ENCODE results near the gene SLC25A19.
A peak's percentile ranks its signal among the peaks of the same experiment; 100 is the strongest.
"Not testable (repeated sequence)": the region's sequence is repeated elsewhere in the genome, so short reads cannot be mapped to it uniquely, and the experiment has no call there.

SLC25A19 gene

DNA sequence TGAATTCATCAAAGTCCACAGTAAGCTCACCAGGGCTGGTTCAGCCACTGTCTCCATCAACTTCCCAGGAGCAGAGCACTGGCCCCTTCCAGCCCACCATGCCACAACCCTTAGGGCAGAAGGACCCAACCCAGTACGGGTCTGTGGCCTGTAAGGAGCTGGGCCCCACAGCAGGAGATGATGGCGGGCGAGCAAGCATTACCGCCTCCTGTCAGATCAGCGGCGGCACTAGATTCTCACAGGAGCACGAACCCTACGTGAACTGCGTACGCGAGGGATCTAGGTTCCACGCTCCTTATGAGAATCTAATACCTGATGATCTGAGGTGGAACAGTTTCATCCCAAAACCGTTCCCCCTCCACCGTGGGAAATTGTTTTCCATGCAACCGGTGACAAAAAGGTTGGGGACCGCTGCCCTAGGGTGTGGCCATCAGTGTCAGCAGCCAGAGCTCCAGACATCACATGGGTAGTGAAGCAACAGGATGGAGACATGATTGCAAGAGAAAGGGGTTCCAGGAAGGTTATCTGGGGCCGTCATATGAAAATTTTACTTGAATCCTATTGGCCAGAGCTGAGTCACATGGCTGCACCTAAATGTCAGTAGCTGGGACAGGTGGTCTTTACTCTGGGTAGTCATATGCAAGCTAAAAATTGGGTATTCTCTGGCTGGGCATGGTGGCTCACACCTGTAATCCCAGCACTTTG lies 12.4 kb upstream of the SLC25A19 start:
- DNase-seq (ENCODE audit: low spot score), result no peak

DNA sequence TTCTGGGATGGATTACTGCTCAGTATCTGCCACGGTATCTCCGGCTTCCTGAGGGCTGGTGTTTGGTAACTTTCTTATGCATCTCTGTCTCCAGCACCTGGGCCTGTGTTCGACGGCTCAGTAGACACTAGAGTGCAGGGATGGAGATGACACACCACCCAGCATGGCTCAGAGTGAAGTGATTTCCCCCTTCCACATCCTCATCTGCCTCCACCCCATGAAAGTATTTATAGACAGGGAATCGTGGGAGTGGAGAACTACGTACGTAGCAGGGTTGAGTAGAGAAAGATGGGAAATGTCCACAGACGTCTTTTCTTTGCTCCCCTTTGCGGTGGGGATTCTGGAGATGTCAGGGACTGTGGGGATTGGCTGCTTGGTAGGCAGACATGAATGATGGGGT lies 11.8 kb upstream of the SLC25A19 start:
- no peak for DNase-seq (ENCODE audit: low spot score)

DNA sequence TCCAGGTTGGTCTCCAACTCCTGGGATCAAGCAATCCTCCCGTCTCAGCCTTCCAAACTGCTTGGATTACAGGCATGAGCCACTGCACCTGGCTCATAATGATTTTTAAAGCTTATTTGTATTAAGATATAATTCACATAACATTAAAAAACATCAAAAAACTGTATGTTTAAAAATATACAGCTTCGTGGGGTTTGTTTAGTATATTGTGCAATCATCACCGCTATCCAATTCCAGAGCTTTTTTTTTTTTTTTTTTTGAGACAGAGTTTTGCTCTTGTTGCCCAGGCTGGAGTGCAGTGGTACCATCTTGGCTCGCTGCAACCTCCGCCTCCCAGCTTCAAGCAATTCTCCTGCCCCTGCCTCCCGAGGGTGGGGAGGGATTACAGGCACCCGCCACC lies 11.0 kb upstream of the SLC25A19 start:
- no peak for DNase-seq (ENCODE audit: low spot score)

DNA sequence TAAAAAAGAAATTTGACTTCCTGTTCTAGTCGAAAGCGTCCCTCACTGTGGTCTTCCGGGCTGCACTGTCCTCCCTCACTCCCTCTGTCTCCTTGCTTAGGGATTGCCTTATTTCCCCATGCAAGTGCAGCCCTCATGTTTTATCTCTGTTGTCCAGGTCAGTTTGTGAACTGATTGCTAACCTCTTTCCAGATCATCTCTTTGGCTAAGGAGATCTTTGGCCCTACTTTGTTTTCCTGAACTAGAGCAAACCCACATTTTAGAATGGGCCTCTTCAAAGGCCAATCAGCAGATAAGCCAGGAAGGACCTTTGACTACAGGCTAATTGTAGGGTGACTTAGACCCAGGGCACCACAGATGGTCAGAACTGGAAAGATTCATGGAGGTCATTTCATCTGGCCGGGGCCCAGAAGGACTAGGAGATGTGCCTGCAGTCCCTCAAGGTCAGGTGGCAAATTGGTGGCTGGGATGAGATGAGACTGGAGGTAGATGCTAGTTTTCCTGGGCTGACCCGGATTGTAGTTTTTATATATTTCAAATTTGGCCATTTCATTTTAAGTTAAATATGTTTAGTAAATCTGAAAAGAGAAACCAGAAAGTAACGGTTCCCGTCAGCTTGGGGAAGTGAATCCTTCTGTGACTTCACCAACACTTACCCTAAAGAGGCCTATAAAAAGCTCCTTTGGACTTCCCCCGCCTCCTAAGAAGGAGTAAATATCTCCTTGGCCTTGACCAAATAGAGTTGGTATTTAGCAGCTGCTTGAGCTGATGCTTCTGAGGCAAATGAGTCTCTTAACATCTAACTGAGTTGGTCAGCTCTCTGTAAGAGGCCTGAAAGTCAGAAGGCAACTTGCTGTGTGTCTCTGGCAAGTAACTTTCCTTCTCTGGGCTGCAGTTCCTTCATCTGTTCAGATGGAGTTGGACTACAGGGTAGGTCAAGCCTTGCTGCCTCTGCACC lies 6.2 kb upstream of the SLC25A19 start:
- DNase-seq (ENCODE audit: low spot score), result no peak

DNA sequence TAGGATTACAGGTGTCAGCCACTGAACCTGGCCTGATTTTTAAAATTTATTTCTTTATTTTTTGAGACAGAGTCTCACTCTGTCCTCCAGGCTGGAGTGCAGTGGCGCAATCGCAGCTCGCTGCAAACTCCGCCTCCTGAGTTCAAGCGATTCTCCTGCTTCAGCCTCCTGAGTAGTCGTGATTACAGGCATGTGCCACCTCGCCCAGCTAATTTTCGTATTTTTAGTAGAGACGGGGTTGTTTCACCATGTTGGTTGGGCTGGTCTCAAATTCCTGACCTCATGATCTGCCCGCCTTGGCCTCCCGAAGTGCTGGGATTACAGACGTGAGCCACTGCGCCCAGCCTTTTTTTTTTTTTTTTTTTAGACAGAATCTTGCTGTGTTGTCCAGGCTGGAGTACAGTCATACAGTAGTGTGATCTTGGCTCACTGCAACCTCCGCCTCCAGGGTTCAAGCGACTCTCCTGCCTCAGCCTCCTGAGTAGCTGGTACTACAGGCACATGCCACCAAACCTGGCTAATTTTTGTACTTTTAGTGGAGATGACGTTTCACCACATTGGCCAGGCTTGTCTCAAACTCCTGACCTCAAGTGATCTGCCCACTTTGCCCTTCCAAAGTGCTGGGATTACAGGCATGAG lies 3.7 kb upstream of the SLC25A19 start:
- DNase-seq (ENCODE audit: low spot score), result not testable (repeated sequence)

DNA sequence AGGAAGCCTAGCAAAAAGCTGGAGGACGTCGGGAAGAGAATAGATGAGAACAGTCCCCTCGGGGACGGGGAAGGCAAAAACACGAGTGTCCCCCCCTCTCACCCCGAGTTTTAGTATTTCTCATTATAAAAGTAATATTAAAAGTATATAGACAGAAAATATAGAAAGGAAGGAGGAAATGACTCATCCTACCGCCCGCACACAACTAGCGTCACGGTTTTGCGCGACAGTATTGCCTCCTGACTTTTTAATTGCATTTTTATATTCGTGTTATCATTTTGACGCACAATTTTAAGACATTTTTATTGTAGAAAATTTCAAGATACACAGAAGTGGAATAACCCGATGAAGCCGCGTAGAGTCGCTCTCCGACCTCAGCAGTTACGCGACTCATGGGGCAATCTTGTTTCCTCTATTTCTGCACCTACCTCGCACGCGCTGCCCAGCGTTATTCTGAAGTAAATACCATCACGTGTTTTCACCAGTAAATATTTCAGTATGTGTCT lies 652 bp upstream of the SLC25A19 start:
- DNase-seq (ENCODE audit: low spot score), result peak; percentile 83

DNA sequence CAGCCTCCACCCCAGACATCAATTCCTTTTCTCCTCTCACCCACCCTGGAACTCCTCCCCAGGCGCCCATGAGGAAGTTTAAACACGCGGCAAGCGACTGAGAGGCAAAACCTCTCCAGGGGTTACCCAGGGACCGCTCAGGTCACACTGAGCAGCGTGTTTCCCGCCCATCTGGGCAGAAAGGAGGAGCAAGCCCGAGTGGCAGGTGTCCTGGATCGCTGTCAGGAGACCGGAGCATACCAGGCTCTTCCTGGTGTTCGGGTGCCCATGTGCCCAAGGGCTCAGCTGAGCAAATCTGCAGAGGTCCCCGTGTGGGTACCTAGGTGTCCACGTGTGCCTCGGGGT lies 491 bp downstream of the SLC25A19 start:
- peak; percentile 54 for DNase-seq (ENCODE audit: low spot score)

DNA sequence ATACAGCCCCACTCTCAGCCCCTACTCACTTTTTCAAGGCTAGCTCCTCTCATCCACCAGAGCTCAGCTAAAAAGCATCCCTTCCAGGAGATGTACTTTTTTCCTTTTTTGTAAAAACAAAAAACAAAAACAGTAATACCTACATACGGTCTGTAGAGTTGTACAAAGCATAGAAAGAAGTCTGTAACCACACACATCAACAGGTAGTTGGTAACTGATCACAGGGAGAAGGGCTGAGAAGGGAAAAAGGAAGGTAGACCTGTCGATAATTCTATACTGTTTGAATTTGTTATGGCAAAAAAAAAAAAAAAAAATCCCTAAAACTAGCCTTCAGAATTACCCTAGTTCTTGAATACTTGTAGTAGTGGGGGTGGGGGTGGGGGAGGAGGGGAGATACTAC lies 874 bp downstream of the SLC25A19 start:
- DNase-seq (ENCODE audit: low spot score), result no peak

DNA sequence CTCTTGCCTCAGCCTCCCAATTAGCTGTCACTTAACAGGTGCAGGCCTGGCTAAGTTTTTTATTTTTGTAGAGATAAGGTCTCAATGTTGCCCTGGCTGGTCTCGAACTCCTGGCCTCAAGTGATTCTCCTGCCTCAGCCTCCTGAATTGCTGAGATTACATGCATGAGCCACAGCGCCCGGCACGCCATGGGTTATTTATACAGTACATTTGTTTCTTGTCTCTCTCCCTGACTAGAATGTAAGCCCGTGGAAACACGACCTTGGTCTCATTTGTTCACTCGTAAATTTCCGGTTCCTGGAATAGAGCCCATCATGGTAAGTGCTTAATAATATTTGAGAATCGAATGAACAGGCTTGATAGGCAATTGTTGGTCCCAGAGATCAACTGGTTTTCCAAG lies 2.0 kb downstream of the SLC25A19 start:
- no peak for DNase-seq (ENCODE audit: low spot score)

DNA sequence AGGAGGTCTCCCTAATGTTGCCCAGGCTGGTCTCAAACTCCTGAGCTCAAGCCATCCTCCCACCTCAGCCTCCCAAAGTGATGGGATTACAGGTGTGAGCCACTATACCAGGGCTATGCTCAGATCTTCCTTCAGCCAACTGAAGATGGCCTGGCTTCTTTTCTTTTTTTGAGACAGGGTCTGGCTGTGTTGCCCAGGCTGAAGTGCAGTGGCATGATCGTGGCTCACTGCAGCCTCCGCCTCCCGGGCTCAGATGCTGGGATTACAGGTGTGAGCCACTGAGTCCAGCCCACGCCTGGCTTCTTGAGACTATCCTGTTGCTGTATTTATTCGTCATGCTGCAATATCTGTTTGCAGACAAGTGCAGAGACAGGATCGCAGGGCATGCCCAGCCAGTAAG lies 4.1 kb downstream of the SLC25A19 start:
- DNase-seq (ENCODE audit: low spot score), result no peak

DNA sequence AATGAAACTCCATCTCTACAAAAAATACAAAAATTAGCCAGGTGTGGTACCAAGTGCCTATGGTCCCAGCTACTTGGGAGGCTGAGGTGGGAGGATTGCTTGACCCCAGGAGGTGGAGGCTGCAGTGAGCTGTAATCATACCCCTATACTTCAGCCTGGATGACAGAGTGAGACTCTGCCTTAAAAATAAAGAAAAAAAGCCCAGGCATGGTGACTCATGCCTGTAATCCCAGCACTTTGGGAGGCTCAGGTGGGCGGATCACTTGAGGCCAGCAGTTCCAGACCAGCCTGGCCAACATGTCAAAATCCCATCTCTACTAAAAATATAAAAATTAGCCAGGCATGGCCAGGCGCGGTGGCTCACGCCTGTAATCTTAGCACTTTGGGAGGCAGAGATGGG lies 9.0 kb downstream of the SLC25A19 start:
- not testable (repeated sequence) for DNase-seq (ENCODE audit: low spot score)

DNA sequence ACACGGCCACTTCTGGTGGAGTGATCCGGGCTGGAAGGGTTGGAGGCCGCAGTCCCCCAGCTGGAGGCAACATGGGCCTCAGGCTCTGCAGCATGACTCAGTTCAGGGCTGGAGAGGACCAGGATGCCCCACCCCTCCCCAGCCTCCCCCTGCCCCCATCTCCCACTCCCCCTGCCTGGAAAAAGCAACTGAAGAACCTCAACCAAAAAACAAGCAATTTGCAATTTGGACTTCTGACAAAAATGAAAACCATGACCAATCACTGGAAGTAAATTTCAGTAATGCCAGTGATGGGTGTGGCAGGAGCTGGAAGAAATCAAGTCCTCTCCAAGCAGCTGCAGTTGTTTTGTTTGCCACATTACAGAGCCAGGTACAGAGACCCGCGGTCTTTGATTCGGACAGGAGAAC lies 11.6 kb downstream of the SLC25A19 start:
- DNase-seq (ENCODE audit: low spot score), result no peak

DNA sequence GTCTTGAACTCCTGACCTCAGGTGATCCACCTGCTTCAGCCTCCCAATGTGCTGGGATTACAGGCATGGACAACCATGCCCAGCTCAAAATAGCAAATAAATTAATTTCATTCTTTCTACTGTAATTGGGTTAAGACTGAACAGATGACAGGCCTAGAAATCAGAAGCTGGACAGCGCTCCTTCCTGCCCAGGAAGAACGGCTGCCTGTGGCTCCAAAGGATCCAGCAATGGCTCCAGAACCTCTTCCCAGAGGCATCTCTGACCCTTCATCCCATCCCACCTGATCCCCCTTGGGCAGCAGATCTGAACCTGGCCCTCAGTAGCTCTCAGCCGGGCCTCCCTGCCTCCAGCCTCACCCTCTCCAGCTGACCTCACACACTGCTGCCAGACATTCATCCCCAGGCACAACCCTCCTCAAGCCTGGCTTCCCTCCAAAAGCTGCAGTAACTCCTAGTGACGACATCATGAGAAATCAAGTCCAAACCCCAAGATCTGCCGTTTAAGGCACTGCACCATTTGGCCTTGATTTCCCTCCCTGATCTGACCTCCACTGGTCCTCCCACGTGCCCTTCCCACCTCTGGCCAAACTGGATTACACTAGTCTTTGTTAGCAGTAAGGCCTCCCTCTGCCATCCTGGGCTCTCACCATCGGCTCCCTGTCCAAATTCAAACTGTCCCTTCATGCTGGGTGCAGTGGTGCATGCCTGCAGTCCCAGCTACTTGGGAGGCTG lies 15.1 kb downstream of the SLC25A19 start:
- peak; percentile 84 for DNase-seq (ENCODE audit: low spot score)

DNA sequence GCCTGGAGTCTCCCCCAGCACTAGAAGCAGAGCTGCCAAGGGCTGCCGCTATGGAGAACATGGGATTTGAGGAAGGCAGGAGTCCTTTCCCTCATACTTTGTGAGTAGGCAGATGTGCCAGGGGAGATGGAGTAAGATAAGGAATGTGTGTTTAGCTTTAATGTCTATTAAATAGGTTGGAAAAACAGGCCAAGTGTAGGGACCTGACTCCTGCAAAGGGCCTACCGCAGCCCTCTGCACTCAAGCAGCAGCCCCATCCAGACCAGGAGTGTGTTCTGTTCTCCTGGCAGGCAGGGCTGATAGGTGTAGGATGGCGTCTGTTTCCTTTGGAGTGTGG lies 16.4 kb downstream of the SLC25A19 start:
- no peak for DNase-seq (ENCODE audit: low spot score)

DNA sequence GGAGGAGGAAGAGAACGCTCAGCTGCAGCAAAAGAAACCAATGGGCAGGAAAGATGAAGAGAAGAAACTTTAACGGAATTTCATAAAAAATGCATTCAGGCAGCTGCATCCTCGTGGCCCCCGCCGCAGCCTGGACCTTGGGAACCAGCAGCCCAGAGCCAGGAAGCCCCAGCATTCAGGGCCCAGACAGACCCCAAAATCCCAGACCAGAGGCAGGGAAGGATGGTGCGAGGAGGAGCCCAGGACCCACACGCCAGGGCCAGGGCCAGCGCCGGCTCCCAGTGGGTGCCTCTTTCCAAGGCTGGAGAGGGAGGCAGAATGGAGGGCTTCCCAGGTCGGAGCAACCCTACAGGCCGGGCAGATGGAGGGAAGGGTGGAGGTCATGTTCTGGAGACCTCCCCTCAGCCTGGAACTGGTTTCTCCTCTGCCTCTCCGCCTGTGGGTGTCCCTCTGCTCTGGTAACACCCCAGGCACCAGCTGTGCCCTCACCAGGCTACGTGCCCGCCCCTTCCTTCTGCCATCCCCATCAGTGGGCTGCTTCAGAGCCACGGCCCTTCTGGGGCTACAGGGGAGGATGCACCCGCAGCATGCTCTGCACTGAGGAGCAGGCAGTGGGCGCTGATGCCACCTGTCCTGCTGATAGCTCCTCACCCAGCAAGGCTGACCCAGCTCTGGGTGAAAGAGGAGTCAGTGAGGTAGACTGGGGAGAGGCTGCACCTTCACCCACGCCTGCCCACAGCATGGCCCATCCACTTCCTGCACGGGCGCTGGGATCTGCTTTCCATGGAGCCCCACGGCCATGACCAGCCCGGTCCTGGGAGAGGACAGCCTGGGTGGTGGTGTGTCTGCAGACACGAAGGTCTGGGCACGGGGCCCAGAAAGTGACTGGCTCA lies 17.0 kb downstream of the SLC25A19 start:
- DNase-seq (ENCODE audit: low spot score), result no peak

DNA sequence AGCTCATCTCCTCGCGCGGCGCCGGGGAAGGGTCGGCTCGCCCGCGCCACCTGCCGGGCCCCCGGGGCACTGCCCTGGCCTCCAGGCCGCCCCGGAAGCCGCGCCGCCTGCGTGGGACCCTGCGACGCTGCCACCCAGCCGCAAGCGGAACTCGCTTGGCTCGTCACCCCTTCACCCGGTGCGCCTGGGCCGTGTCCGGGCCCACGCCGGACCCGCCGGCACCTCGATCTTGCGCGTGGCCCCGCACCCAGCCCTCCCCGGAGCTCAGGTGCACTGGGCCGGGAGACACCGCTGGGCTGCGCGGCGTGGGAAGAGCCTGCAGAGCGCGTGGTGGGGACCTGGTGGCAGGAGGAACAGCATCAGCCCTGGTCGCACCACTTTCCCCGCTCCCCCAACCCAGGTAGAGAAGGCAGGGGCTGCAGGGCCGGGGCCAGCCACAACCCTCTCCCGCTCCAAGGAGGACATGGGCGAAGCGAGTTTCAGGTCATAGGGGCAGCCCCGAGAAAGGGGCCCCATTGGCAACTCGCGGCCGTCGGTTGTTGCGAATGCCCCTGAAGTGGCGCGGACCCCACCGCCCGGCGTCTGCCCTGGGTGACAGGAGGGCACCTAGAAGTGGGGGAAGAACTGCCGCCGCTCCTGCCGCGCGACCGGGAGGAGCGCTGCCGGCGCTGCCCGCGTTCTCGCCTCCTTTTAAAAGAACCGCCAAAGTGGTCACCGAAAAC lies 17.8 kb downstream of the SLC25A19 start:
- peak; percentile 85 for DNase-seq (ENCODE audit: low spot score)

DNA sequence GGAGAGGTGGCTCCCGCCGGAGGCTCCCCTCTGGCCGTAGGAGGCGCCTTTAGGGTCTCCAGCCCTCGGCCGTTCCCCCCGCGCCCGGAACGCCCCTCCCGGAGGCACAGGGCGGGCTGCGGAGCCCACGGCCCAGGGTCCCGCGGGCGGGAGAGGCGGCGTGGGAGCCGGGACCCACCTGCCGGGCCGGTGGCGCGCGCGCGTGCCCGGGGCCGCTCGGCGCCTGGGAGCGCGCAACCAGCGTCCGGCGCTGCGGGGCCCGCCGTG lies 18.3 kb downstream of the SLC25A19 start, which contains the start of gene MIF4GD:
MIF4GD (minus strand) TSS at position 266 of the 267 bp plus-strand sequence. CDS start 1,036 bp downstream, outside the sequence.
- DNase-seq (ENCODE audit: low spot score), result no peak

DNA sequence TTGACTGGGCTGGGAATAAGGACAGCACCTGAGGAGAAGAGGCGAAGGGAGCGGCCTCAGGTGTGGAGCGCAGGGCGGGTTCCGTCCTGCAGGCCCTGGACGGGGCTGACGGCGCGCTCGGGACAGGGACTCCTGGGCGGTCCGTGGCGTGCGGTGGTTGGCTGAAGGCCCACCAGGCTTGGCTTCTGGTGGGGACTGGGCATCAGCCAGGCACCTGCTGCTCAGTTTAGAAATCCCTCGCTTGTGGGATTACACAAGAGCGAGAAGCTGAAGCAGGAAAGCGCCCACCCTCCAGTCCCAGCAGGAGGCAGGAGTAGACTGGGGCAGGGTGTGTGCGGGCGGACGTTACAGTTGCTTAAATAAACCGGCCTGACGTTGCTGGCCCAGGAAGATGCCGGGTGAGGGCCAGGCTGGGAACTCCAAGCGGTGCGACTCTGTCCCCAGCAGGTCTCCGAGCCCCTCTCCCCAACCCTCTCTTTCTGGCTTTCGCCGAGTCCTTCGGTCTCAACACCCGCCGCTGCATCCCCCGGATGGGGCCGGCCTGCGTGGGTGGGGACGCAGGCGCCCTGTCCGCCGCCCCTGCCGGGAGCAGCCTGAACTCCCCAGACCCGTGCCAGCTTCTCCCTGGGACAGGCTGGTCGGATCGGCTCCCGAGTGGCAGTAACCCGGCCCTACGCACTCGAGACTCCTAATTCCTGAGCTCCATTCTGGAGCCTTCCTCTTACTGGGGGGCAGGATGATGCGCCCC lies 18.8 kb downstream of the SLC25A19 start:
- DNase-seq (ENCODE audit: low spot score), result peak; percentile 88

DNA sequence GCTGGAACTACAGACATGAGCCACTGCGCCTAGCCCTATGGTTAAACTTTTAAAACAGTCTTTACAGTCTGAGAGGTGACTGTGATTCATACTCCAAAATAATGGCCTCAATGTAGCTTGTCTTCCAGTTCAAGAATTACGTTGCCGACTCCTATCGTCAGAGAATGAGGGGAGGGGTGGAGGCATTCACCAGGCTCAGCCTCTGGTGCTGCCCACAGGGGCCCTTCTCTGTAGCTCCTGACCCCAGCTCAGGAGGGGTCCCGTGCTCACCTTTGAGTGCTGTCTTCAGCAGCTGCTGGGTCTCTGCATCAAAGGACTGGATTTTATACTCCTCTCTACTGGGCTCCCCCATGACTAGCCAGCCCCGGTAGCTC lies 19.4 kb downstream of the SLC25A19 start:
- DNase-seq (ENCODE audit: low spot score), result peak; percentile 49
